Stimulated activated CD4-positive, alpha-beta T cell treated with anti-CD3 and anti-CD28 coated beads, Interleukin-1b, Interleukin-23, amount 100 ng/mL, for 4 hours (primary cell): ENCODE data around the gene WDR82.

Experiments used
- DNase-seq, 2 donors: peaks; one replicate each; pipeline ENCODE4 v3.0.0-alpha.2; 2020; ENCODE audit warnings: low read depth in 2 of 2

WDR82 gene

GRCh38 chr3:52308308-52308707, 29.9 kb upstream of the WDR82 start:
- DNase-seq, result no peak

GRCh38 chr3:52306978-52307377, 28.5 kb upstream of the WDR82 start:
- no peak for DNase-seq

- DNase-seq, result no peak
Observed at GRCh38 chr3:52305926-52306325, 27.5 kb upstream of the WDR82 start.

- DNase-seq, result no peak
Observed at GRCh38 chr3:52303811-52304210, 25.4 kb upstream of the WDR82 start.

- DNase-seq, result no peak
Observed at GRCh38 chr3:52302426-52303145, 24.1 kb upstream of the WDR82 start.

- no peak for DNase-seq
Observed at GRCh38 chr3:52299879-52300611, 21.6 kb upstream of the WDR82 start.

- no peak for DNase-seq
Observed at GRCh38 chr3:52299247-52299878, 20.9 kb upstream of the WDR82 start.

- DNase-seq, result no peak
Observed at GRCh38 chr3:52298149-52299098, 20.0 kb upstream of the WDR82 start.

- no peak for DNase-seq
Observed at GRCh38 chr3:52297242-52298148, 19.0 kb upstream of the WDR82 start.

GRCh38 chr3:52295671-52296208, 17.3 kb upstream of the WDR82 start:
- DNase-seq, result no peak

GRCh38 chr3:52294320-52295150, 16.1 kb upstream of the WDR82 start:
- no peak for DNase-seq

GRCh38 chr3:52293491-52294319, 15.3 kb upstream of the WDR82 start:
- no peak for DNase-seq

GRCh38 chr3:52292247-52293065, 14.0 kb upstream of the WDR82 start:
- no peak for DNase-seq

GRCh38 chr3:52291508-52292181, 13.2 kb upstream of the WDR82 start:
- DNase-seq, result no peak

GRCh38 chr3:52290596-52291507, 12.4 kb upstream of the WDR82 start:
- no peak for DNase-seq
